NCI-H2029 (cell line): Measurements from ENCODE around the gene KANSL2.
"Not testable (repeated sequence)": the region's sequence is repeated elsewhere in the genome, so short reads cannot be mapped to it uniquely, and the experiment has no call there.

Source experiments
- DNase-seq: peaks from one replicate; lab custom pipeline; 2025; lab: John Stamatoyannopoulos, UW

The KANSL2 gene

DNA sequence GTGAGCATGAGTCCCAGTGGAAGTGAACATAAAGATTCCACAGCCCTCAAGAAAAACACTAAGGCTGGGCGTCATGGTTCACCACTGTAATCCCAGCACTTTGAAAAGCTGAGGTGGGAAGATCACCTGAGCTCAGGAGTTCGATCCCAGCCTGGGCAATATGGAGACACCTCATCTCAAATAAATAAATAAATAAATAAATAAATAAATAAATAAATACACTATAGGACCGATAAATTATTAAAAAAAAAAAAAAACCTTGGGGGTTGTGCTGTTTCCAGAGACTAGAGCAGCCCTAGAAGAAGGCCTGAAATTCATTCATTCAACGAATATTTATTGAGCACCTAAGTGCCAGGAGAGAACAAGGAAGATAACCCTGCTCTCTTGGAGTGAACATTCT is 1.5 kb upstream of the KANSL2 start:
- no peak for DNase-seq

DNA sequence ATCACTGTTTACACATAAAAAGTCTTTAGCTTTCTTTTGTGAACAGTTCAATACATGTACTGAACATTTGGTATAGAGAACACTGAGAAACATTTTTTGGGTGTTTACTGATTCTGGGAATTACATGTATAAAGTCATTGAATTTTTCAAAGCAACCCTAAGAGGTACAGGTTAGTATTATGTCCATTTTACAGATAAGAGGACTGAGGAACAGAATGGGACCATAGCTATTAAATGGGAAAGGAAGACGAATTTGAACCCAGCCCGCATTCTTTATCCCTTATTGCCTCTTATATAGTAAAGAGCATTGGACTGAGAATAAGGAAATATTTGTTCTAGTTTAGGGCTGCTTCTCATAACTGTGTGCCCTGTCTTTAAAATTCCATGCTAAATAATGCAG is 889 bp upstream of the KANSL2 start:
- no peak for DNase-seq

DNA sequence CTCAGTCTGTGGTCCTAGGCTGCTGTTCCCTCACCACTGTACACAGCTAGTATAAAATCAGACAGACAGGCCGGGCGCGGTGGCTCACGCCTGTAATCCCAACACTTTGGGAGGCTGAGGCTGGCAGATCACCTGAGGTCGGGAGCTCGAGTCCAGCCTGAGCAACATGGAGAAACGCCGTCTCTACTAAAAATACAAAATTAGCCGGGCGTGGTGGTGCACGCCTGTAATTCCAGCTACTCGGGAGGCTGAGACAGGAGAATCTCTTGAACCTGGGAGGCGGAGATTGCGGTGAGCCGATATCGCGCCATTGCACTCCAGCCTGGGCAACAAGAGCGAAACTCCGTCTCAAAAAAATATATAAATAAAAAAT is 481 bp upstream of the KANSL2 start:
- DNase-seq, result not testable (repeated sequence)

DNA sequence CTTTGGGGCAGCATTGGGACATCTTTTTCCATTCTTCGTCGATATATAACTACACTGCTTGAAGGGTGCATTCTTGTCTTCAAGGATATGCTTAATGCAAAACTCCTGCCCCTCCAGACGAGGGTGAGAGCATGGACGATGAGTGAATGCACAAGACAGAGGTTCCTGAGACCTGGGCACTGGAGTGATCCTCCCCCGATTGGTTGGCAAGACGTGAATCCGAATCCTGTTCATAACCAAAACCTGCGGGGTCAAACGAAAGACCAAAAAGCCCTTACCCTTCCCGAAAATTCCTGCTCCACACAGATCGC is 684 bp downstream of the KANSL2 start:
- DNase-seq, result no peak

DNA sequence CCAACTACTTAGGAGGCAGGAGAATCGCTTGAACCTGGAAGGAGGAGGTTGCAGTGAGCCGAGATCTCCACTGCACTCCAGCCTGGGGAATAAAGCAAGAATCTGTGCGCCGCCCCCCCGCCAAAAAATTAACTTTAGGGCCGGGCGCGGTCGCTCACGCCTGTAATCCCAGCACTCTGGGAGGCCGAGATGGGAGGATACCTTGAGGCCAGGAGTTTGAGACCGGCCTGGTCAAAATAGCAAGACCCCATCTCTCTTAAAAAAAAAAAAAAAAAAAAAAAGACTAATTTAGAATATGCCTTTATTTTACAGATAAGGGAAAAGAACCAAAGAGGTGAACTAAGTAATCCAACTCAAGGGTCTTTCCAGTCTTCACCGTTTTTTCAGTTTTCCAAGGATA is 1.2 kb downstream of the KANSL2 start:
- no peak for DNase-seq

DNA sequence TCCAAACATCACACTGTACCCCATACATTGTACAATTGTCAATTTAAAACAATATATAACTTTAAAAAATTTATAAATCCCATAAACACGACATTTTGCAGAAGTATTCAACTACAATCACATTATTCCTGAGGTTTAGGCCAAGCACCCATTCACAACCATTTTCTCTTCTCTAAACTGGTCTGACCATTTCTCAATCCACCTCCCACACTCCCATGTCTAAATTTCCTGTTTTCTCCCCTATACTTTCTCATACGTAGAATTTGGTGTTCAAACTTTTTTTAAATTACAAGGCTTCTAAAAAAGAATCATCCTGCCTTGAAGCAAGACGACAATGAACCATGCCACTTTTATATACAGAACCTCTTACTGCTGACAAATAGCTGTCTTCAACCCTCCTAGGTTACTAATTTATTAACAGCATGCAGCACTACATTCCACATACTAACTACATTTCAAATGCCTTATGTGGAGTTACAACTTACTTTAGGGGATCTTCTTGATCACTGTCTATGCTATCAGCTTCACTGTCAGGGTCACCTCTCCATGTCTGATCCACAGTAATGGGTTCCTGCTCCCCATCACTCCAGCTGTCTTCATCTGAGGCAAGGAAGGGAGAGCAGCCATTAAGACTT is 3.4 kb downstream of the KANSL2 start:
- DNase-seq, result no peak

DNA sequence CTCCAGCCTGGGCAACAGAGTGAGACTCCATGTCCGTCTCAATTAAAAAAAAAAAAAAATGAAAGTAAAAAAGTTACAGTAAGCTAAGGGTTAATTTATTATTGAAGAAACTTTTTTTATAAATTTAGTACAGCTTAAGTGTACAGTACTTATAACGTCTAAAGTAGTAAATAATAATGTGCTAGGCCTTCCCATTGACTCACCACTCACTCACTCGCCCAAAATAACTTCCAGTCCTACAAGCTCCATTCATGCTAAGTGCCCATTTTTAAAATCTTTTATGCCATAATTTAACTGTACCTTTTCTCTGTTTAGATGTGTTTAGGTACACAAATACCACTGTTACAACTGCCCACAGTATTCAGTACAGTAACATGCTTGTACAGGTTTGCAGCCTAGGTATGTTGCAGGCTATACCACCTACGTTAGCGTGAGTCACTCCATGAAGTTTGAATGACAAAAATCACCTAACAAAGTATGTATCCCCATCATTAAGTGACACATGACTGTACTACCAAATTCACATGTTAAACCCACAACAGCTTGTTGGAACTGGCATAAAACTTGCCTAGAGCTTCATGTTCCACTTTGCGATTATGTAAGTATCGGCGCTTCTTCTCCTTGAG is 10.7 kb downstream of the KANSL2 start:
- DNase-seq, result no peak

DNA sequence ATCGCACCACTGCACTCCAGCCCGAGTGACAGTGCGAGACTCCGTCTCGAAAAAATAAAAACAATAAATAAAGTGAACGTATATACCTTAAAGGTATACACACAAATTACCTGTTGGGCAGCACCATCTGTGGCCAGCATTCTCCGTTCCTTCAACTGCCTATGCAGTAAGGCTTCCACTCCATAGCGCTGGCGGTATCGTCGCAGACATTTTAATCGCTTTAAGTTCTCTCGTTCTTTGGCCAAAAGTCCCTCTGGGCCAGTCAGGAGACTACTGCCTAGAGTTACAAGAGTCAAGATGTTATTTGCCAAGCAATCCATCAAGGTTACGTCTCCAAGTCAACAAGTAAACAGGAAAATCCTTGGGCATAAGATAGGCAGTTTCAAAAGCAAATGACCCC is 13.0 kb downstream of the KANSL2 start:
- DNase-seq, result no peak

DNA sequence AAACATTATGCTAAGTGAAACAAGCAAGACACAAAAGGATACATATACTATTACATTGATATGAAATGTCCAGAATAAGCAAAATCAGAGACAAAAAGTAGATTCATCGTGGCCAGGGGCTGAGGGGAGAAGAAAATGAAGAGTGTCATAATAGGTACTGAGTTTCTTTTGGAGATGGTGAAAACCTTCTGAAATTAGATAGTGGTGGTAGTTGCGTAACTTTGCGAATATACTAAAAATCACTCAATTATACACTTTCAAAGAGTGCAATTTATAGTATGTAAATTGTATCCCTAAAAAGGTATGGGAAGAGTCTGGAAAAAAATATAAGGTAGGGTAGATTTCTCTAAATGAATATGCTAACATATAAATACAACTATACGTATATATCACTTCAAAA is 22.2 kb downstream of the KANSL2 start:
- no peak for DNase-seq

DNA sequence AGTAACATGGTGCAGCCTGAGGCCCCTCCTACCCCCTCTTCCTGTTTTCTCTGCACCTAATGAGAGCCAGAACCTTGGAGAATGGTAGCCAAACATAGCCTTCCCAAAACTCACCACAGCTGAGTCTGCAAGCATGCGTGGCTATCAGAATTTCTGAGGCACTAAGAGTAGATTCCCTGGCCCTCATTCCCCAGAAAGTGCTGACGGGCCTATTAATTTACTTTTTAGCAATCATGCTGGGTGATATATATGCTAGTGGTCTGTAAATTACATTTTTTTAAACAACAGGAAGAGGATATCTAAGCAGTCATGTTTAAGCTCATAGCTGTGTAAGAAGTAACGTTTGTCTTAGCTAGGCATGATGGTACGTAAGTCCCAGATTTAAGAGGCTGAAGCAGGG is 30.4 kb downstream of the KANSL2 start:
- DNase-seq, result no peak

DNA sequence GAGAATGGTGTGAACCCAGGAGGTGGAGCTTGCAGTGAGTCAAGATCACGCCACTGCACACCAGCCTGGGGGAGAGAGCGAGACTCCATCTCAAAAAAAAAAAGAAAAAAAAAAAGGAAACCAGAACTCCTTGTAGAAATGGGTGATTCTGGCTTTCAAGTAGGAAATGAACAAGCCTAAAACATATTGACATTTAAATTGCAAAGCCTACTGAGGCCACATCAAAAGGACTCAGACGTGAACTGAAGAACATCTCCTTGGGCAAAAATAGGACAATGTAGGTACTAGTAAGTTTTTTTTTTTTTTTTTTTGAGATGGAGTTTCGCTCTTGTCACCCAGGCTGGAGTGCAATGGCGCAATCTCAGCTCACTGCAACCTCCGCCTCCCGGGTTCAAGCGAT is 36.7 kb downstream of the KANSL2 start:
- not testable (repeated sequence) for DNase-seq

DNA sequence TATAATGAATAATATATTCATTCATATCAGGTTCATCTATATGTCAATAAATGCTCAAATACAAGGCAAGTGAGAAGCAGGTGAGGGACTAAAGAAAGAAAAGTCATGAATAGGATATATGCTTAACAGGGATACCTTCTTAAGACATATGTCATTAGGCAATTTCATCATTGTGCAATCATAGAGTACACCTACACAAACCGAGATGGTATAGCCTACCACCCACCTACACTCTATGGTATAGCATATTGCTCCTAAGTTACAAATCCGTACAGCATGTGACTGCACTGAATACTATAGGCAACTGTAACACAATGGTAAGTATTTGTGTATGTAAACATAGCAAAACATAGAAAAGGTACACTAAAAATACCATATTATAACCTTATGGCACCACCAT is 39.0 kb downstream of the KANSL2 start:
- no peak for DNase-seq

DNA sequence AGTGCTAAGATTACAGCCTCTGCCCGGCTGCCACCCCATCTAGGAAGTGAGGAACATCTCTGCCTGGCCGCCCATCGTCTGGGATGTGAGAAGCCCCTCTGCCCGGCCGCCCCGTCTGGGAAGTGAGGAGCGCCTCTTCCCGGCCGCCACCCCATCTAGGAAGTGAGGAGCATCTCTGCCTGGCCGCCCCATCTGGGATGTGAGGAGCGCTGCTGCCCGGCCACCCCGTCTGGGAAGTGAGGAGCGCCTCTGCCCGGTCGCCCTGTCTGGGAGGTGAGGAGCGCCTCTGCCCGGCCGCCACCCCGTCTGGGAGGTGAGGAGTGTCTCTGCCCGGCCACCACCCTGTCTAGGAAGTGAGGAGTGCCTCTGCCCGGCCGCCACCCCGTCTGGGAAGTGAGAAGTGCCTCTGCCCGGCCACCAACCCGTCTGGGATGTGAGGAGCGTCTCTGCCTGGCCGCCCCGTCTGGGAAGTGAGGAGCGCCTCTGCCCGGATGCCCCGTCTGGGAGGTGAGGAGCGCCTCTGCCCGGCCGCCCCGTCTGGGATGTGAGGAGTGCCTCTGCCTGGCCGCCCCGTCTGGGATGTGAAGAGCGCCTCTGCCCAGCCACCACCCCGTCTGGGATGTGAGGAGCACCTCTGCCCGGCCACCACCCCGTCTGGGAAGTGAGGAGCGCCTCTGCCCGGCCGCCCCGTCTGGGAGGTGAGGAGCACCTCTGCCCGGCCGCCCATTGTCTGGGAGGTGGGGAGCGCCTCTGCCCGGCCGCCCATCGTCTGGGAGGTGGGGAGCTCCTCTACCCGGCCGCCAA is 40.1 kb downstream of the KANSL2 start:
- DNase-seq, result not testable (repeated sequence)

DNA sequence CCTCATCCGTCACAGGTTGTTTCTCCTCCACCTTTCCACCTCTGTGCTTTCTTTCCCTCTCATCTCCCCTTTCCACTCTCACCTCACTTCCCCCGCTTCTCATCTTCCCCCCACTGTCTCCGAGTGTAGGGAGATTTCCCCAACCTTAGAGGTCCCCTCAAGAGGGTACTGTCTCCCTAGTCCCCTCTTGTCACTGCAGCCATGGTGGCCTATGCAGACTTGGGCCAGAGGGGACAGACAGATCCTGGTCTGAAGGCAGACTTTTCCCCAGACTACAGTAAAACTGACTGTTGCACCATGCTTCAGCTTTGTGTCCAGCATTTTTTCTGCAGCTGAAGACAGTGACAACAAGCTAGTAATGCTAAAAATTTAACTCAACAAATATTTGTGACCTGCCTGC is 41.2 kb downstream of the KANSL2 start:
- DNase-seq, result no peak

DNA sequence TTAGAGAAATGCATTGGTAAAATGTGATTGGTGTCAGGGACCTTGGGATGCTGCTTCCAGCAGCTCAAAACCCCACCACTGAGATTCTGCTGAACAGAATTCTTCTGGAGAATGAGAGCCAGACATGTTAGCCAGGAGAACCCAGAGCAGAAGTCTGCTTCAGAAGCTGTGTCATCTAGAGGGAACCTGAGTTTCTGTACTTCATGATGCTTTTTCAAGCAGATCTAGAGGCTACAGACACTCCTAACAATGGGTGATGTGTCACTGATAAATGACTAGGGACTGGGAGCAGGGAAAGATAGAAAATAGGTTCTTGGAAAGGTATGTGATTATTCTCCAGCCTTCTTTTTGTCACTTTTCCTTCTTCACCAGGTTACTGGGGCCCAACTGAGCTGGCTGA is 41.6 kb downstream of the KANSL2 start:
- DNase-seq, result no peak

DNA sequence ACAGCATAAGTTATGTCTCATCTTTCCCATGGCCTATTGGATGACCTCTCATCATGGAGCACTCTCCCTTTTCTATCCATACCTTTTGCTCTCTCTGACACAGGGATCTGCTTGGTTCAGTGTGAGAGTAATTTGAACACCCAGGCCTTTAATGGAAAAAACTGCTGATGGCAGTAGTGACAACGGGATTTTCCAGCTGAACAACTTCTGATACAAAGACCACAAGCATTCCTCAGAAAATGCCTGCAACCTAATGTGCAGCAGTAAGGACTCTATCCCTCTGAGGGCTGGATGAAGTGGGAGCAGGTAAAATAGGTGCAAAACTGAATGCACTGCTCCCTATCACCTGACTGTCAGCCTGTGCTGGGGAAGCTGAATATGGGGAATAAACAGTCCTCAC is 51.0 kb downstream of the KANSL2 start:
- no peak for DNase-seq

DNA sequence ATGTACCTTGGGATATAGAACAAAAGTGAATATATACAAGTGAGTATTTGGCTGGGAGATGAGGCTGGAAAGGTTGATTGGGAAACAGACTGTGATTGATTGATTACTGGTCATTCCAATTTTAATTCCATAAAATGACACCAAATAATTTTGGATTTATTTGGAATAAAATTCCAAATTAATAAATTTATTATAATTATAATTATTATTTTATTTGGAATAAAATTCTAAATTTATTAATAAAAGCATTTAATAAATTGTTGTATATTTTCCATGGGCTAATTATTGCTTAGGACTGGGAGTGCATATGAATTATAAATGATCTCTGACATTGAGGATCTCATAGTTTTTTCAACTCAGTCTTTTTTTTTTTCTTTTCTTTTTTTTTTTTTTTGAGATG is 51.7 kb downstream of the KANSL2 start:
- DNase-seq, result no peak

DNA sequence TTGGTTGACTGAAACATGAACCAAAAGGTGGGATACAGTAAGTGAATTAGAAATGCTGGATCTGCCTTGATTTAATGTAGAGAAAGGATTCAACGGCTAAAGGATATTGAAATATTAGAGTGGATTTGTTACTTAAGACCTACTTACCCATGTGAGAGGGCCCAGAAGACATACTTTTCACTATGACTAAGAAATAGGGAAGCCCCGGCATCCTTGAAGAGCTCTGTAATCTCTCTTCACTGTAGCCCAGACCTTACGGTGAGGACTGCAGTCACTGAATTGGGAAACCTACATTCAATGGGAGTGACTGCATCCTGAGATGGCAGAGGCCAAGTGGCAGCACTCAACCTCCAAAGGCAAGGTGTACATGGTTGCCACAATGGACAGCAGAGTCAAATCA is 52.5 kb downstream of the KANSL2 start:
- no peak for DNase-seq

DNA sequence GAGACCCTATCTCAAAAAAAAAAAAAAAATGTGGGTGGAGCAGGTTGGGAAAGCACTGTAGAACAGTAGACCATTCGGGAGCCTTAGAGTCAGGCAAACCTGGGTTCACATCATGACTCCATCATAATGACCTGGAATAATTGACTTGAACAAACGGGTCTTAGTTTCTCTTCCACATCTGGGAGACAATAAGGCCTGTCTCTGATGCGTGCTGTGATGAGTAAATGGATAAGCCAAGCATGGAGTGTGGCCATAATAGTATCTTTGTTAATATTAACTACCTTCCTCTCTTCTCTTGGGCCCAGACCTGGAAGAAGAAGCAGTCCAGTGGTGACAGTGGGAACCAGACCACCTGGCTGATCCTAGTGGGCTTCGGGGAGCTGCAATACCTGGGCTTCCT is 54.5 kb downstream of the KANSL2 start:
- DNase-seq, result no peak

DNA sequence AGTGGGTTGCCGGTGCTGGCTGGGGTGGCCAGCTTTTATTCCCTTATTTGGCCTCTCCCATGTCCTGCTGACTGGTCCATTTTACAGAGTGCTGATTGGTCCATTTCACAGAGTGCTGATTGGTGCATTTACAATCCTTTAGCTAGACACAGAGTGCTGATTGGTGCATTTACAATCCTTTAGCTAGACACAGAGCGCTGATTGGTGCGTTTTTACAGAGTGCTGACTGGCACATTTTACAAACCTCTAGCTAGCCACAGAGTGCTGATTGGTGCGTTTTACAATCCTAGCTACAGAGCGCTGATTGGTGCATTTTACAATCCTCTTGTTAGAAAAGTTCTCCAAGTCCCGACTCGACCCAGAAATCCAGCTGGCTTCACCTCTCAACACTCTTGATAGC is 59.0 kb downstream of the KANSL2 start:
- not testable (repeated sequence) for DNase-seq

DNA sequence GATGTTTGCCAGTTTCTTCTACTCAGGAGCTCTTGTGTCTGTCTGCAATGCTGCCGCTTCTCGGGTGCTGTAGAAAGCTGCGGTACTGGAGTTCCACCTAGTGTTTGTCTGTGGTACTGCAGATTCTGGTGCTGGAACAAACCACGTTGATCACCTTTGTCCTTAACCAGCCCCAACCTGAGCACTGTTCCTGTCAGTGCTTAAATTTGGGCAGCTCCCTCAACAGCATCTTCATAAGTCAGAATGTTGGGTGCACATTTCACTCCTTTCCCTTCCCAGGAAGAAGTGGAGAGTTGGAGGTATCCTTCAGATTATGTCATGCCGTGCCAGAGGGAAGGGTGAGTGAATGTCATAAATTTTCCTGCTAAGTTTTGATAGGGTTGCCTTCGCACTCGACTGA is 63.5 kb downstream of the KANSL2 start:
- peak; percentile 51 for DNase-seq

DNA sequence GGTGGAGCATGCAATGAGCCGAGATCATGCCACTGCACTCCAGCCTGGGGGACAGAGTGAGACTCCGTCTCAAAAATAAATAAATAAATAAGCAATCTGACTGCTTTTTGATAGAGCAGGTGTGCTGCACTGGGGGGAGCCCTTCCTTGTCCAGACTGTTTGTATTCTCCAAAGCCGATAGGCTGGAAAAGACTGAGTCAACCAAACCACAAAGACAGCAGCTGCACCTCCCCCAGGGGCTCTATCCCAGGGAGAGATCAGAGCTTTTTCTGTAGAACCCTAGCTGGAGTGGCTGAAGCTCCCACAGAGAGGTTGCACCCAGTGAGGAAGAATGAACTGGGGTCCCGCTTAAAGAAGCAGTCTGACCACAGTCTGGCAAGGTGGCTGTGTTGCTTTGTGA is 66.4 kb downstream of the KANSL2 start:
- no peak for DNase-seq

DNA sequence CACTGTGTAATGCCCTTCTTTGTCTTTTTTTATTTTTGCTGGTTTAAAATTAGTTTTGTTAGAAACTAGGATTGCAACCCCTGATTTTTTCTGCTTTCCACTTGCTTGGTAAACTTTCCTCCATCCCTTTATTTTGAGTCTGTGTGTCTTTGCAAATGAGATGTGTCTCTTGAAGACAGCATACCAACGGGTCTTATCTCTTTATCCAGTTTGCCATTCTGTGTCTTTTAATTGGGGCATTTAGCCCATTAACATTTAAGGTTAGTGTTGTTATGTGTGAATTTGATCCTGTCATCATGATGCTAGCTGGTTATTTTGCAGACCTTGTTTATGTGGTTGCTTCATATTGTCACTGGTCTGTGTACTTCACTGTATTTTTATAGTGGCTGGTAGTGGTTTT is 68.7 kb downstream of the KANSL2 start:
- no peak for DNase-seq
